GM21786 (cell line): Measurements from ENCODE around the gene PSME4.

ENCODE experiments used
- ATAC-seq: cut with Tn5 transposase; IDR thresholded peaks from one replicate; pipeline ENCODE4 v1.9.1; 2021; ENCODE audit not compliant: unreplicated experiment

PSME4 gene

DNA sequence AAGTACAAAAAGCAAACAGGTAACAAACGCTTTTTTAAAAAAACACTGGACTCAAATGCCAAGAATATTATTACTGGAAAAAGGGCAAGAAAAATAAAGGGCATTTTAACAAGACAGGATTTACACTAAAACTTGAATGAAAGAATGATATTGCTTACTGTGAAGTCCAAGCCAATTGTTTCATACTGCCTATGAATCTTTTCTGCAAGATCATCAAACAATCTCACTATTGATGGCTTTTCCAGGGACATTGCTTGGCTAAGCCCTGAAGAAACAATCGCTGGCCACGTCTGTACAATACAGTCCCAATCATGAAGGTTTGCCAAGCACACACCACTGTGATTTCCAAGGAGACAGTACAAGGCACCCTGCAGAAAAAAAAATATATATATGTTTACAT lies 69.6 kb downstream of the PSME4 start:
- ATAC-seq, result no peak

DNA sequence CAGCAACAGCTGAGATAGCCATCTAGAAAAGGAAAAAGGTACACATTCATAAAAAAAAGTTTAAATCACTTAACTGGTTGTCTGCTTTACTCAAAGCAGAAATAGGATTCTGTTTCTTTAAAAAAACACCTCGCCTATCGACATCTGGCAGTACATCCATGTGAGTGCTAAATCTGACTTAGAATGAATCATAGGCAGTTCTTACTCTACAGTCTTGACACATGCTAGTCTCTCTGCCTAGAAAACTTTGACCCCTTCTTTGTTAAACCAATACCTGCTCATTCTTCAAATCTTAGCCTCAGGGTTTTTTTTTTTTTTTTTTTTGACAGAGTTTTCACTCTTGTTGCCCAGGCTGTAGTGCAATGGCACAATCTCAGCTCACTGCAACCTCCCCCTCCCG lies 73.9 kb downstream of the PSME4 start:
- no peak for ATAC-seq

- ATAC-seq, result no peak
Measured at GRCh38 chr2:53886406-53887280, 84.2 kb downstream of the PSME4 start.

DNA sequence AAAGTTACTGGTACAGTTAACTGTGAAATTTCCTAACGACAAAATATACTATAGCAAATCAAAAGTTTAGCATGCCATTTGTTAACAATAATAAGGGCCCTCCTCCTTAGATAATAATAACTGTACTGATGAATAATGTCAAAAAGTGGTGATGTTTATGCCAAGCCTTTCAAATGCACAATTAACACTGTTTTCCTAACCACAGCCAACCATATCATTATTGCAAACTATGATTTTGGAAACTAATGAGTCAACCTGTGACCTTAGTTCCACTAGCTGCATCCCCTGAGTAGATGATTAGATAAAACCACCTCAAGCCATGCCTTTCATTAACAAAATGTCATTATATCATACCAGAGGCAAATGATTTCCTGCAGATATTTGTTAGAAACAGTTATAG lies 85.9 kb downstream of the PSME4 start:
- no peak for ATAC-seq

- ATAC-seq, result no peak
Measured at GRCh38 chr2:53881986-53882385, 88.8 kb downstream of the PSME4 start.

DNA sequence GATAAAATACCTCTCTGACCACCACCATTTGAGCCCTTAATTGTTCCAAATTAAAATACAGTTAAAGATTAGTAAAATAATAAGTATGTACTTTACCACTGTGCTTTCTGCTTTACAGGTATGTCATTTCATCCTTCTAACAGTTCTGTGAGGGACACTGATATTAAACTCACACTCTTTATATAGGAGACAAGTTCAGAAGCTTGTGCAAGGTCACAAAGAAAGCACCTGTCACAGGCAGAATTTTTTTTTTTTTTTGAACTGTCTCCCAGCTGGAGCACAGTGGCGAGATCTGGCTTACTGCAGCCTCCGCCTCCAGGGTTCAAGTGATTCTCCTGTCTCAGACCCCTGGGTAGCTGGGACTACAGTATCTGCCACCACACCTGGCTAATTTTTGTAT lies 89.4 kb downstream of the PSME4 start:
- ATAC-seq, result no peak

DNA sequence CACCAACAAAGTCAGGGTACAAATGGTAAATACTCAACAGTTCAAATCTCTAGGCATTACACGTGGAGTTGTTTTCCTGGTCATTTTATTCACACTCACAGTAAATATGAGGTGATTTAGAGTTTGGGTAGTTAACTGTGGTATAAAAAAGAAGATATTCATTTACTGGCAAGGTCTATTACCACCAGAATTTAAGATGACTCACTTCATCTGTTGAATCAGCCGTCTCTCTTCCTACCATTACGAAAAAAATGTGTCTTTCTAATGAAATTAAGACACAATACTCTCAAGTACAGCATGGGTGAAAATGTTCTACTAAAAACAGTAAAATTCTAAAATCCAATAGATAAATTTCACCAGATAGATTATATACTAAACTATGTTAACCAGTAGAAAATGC lies 90.0 kb downstream of the PSME4 start:
- ATAC-seq, result no peak

DNA sequence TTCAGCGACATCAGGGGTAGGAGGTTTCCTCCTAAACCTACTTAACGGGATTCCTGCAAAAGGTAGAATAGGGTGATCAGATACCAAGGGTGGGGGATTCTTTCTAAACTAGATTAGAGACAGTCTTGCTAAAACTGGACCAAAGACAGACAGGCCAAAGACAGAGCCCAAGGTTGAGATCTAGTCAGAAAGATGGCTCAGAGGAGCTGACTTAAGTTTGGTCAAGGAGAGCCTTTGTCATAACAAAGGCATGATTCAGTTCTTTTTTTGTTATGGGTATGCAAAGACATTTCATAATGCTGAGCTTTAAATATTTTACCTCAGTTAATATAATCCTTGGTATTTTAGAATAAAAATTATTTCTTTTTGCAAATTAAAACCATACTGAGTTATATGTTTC lies 93.2 kb downstream of the PSME4 start:
- ATAC-seq, result no peak

DNA sequence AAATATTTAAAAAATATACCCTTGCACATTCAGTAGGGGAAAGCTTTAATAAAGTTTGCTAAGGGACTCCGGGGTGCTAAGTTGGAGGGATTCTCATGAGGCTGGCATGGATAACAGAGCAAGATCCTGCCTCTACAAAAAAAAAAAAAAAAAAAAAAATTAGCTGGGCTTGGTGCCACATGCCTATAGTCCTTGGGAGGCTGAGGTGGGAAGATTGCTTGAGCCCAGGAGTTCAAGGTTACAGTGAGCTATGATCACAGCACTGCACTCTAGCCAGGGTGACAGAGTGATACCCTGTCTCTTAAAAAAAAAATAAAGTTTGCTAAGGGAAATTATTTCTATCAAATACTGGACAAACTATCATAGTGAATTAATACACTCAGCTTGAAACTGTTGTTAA lies 93.7 kb downstream of the PSME4 start:
- no peak for ATAC-seq

DNA sequence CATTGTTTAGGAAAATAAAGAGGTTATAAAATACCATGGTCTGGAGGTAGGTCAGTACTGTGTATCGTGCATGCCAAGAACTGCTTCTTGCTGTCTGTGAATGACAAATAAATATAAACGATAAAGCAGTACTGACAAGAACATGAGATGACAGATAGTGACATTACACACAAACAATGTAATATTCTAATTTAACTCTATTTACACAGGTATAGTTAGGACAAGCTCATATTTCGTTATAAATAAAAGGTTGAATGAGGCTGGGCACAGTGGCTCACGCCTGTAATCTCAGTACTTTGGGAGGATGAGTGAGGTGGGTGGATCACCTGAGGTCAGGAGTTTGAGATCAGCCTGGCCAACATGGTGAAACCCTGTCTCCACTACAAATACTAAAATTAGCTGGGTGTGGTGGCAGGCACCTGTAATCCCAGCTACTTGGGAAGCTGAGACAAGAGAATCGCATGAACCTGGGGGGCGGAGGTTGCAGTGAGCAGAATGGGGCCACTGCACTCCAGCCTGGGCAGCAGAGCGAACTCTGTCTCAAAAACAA lies 96.3 kb downstream of the PSME4 start:
- ATAC-seq, result no peak

DNA sequence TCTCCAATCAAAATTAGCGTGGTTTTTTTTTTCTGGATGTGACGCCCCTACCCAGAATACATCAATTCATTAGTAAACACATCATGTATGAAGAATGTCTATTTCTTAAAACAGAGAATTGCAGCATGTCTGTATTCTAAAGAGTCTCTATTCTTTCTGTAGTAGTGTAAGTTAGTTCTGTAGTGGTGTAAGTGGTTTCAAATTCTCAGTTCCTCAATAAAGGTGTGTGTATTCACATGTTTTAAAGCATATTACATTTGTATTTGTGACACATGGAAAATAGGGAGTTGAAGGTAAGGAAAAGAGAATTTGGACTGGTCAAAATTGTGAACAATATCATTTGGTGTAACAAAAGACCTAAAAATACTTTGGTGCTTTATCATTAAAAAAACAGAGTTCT lies 103.0 kb downstream of the PSME4 start:
- ATAC-seq, result no peak

DNA sequence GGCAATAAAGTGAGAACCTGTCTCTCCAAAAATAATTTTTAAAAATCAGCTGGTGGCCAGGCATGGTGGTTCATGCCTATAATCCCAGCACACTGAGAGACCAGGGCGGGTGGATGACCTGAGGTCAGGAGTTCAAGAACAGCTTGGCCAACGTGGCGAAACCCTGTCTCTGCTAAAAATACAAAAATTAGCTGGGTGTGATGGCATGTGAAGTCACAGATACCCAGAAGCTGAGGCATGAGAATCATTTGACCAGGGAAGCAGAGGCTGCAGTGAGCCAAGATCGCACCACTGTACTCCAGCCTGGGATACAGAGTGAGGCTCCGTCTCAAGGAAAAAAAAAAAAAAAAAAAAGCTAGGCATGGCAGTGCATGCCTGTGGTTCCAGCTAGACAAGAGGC lies 103.6 kb downstream of the PSME4 start:
- ATAC-seq, result no peak

DNA sequence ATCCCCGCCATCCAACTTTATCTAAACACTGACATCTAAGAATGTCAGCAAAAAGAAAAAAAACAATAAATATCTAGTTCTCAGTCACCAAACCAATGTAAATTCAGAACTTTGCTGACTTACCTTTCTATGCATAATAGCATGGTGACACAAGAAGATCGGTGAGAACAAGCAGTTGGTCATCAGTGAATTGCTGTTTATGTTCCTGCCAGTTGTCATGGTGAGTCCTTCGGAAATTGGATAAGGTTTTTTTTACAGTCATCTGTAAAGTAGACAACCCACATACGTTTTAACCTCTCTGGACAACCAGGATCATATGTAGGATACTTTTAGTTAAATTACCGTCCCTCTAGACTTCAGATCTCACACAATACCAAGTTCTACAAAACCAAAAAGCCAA lies 104.8 kb downstream of the PSME4 start:
- ATAC-seq, result no peak

GRCh38 chr2:53865264-53865663 lies 105.5 kb downstream of the PSME4 start:
- ATAC-seq, result no peak

DNA sequence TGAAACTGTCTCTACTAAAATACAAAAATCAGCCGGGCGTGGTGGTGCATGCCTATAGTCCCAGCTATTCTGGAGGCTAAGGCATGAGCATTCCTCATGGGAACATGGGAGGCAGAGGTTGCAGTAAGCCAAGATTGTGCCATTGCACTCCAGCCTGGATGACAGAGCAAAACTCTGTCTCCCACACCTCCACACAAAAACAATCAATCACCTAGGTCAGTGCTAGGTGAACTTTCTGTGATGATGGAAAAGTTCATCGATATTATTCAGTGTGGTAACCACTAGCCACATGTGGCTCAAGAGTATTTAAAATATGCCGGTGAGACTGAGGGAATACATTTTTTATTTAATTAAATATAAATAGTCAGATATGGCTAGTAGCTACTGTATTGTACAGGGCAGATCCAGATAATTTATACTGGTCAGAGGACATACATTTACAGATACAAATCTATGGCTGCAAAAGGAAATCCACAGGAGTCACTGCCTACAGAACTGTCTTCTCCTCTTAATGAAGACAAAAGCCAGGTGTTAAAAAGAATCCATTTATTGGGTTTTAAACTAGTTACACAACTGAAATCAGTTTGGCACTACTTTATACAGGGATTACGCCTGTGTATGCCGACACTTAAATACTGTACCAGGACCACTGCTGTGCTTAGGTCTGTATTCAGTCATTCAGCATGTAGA lies 107.1 kb downstream of the PSME4 start:
- ATAC-seq, result no peak

- ATAC-seq, result no peak
Measured at GRCh38 chr2:53861824-53862223, 109.0 kb downstream of the PSME4 start.

GRCh38 chr2:53859206-53860181 lies 111.3 kb downstream of the PSME4 start, which contains the start of gene GPR75:
TSS of gene GPR75 (minus strand) at chr2:53859967. CDS start at chr2:53854756, 5,211 bp downstream.
- no peak for ATAC-seq

- ATAC-seq, result no peak
Measured at GRCh38 chr2:53856272-53856671, 114.5 kb downstream of the PSME4 start.

GRCh38 chr2:53854678-53855077 lies 116.1 kb downstream of the PSME4 start:
- ATAC-seq, result no peak

DNA sequence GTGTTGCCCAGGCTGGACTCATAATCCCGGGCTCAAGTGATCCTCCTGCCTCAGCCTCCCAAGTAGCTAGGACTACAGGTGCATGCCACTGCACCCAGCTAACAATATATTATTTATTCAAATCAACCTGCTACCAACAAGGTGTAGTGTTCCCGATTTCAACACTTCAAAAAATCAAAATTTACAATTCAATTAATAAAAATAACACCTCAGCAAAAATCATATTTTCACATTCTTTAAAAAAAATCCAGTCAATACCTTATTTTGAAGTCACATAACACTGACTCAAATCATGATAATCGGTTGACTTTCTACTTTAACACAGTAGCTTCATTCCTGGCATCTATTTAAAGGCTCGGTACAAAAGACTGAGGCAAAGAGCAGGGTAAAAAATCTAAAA lies 118.3 kb downstream of the PSME4 start:
- no peak for ATAC-seq
